ENCODE measurements around the gene SMARCD2.
"Not testable (repeated sequence)": the region's sequence is repeated elsewhere in the genome, so short reads cannot be mapped to it uniquely, and the experiment has no call there.

Gene SMARCD2

DNA sequence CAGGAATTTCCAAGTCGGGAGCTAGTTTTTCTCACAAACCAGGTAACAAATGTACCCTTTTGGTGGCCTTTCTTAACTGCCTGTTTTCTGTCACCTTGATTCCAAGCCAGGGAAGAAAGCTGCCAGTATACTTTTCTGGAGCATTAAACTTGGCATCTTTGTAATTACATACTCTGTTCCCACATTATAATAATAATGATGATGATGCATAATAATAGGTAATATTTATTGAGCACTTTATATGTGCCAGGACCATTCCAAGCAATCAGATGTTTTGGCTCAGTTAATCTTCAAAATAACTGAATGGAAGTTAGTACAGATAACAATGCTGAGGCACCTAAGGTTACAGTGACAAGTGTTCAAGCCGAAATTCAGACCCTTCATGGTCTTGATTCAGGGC is 26.4 kb downstream of the SMARCD2 start:
- DNase-seq (ENCODE audit: low read depth in 2 of 2, low spot score in 1 of 2) = no peak

DNA sequence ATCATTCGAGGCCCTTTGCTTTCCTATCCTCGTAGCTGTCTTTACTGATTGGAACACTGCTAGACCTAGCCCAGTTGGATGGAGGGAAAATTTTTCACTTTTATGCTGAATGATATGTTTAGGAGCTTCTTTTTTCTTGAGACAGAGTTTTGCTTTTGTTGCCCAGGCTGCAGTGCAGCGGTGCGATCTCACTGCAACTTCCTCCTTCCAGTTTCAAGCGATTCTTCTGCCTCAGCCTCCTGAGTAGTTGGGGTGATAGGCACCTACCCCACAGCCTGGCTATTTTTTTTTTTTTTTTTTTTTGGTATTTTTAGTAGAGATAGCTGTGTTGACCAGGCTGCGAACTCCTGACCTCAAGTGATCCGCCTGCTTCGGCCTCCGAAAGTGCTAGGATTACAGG is 32.5 kb downstream of the SMARCD2 start:
- DNase-seq (ENCODE audit: low read depth in 2 of 2, low spot score in 1 of 2) = no peak

DNA sequence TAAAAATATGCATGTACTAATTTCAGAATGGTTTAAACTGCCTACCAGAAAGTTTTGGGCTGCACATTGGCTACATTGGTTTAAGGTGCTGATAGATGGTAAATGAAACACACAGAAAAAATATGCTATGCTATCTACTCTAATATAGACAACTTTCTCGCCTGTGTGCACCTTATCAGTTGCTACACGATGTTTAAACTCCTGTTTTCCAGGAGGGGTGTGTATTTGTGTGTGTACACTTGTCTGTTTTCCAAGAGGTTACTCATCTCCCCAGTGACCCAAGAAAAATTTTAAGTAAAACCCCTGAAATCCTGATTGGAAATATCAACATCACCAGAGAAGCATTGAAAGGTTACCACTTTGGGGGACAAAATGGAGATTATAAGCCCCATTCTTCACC is 36.9 kb downstream of the SMARCD2 start:
- DNase-seq (ENCODE audit: low read depth in 2 of 2, low spot score in 1 of 2) = no peak

DNA sequence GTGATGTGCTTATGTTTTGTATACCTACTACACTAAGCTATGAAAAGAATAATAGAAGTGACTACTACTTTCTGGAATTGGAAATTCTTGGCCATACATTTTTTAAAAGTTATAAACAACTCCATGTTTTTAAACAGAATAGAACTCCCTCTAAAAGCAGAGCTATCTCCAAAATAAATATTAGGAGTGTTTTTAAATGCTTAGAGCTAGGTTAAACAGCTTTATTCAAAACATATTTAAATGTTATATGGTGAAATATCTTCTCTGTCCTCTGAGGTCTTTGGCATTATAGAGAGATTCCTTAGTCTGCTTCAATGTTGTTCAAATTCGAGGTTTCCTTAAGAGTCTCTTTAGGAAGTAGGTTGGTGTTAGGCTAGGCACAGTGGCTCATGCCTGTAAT is 38.2 kb downstream of the SMARCD2 start:
- no peak for DNase-seq (ENCODE audit: low read depth in 2 of 2, low spot score in 1 of 2)

DNA sequence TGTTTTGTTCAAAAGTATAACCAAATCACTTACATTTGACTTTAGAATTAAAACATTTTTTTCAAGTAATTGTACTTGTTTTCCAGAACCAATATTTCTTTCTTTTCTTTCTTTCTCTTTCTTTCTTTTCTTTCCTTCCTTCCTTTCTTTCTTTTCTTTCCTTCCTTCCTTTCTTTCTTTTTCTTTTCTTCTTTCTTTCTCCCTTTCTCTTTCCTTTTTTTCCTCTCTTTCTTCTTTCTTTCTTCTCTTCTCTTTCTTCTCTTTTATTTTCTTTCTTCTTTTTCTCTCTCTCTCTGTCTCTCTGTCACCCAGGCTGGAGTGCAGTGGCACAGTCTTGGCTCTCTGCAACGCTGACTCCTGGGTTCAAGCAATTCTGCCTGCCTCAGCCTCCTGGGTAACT is 41.7 kb downstream of the SMARCD2 start:
- DNase-seq (ENCODE audit: low read depth in 2 of 2, low spot score in 1 of 2) = no peak

DNA sequence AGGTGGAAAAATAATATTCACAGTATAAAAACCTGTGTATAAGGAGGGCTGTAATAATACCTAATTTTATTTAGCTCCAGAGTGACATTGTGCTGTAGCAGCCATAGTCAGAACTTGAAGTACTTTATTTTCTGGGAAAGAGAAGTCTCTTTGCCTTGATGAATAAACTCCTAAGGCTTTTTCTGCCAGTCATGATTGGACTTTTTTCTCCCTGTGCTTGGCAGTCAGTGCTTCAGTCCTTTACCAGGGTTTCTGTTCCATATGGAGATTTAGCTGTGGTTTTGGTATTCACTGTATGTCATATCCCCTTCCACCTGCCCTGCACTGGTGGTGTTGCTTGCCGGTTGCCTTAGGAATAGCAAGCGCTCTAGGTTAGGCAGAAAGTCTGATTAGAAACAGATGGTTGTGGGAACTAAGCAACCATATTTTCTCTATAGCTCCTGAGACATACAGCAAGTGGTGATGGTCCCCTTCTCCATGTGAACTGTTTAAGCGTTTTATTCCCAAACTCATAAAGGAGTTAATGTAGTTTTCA is 43.8 kb downstream of the SMARCD2 start:
- DNase-seq (ENCODE audit: low read depth in 2 of 2, low spot score in 1 of 2) = no peak

DNA sequence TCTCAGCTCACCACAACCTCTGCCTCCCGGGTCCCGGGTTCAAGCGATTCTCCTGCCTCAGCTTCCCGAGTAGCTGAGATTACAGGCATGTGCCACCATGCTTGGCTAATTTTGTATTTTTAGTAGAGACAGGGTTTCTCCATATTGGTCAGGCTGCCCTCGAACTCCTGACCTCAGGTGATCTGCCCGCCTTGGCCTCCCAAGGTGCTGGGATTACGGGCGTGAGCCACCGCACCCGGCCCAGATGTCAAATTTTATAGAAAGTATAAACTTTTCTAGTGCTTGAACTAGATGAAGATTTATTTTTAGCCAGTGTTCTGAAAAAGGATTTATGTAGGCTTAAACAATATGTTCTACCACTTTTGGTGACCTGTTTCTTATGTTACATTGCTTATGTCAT is 46.1 kb downstream of the SMARCD2 start:
- not testable (repeated sequence) for DNase-seq (ENCODE audit: low read depth in 2 of 2, low spot score in 1 of 2)

DNA sequence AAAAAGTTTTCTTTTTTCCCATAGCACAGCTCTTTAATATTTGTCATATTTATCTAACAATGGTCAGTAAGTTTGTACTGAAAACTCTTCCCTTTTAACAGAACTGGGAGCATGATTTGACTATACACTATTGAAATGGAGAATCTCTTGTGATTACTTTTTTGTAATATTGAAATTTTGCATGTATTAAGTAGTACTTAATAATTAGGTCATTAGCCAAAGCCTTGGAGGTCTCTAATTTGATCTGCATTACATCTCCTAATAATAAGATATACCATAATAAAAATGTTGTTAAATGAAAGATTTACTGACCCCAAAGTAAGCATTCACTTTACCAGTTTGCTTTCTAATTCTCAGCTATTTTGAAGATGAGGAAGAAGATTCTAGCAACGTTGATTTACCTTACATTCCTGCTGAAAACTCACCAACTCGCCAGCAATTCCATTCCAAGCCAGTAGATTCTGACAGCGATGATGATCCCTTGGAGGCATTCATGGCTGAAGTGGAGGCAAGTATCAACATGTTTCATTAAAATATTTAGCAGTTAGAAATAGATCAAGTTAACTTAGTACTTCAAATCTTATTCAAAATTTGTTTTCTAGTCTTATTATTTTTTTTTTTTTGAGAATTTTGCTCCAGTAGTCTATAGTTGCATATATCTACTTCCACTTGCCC is 50.3 kb downstream of the SMARCD2 start:
- no peak for DNase-seq (ENCODE audit: low read depth in 2 of 2, low spot score in 1 of 2)

DNA sequence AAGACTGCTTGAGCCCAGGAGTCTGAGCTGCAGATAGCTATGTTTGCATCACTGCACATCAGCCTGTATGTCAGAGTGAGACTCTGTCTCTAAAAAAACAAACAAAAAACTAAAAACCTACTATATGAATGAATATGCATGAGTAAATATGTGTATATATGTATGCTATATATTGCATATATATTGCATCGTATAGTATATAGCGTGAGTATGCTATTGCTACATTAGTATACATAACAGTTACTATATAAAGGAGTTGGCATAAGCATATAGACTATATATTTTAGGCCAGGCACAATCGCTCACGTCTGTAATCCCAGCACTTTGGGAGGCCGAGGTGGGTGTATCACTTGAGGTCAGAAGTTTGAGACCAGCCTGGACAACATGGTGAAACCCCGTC is 52.4 kb downstream of the SMARCD2 start:
- DNase-seq (ENCODE audit: low read depth in 2 of 2, low spot score in 1 of 2) = no peak

DNA sequence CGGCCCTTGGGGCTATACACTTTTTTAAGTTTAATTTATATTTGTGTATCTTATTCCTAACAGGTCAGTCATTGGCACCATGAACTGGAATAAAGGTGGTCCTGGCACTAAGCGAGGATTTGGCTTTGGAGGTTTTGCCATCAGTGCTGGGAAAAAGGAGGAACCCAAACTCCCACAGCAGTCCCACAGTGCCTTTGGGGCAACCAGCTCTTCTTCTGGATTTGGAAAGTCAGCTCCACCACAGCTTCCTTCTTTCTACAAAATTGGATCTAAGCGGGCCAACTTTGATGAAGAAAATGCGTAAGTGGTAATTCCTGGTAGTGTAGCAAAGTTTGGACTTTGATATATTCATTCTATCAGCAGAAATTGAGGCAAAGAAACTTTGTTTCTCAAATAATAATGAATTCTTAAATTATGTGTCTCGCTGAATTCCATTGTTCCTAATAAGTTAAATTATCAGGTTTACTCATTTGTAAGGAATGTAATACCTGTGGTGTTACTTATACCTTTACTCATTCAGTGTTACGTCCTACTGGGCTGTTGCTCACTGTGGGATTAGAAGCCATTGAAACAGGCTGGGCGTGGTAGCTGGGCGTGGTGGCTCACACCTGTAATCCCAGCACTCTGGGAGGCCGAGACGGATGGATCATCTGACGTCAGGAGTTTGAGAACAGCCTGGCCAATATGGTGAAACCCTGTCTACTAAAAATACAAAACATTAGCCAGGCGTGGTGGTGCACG is 55.3 kb downstream of the SMARCD2 start:
- no peak for DNase-seq (ENCODE audit: low read depth in 2 of 2, low spot score in 1 of 2)

DNA sequence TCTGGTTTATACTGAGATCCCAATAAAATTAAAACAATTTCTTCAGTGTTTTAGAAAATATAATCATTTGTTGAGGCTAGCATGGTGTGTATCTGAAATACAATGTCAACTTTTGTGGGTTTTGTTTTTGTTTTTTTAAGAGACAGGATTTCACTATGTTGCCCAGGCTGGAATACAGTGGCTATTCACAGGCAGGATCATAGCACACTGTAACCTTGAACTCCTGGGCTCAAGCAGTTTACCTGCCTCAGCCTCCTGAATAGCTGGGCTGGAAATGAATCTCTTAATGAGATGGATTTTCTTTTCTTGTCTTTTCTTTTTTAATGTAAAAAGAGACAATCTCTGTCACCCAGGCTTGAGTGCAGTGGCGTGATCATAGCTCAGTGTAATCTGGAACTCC is 56.4 kb downstream of the SMARCD2 start:
- DNase-seq (ENCODE audit: low read depth in 2 of 2, low spot score in 1 of 2) = no peak

DNA sequence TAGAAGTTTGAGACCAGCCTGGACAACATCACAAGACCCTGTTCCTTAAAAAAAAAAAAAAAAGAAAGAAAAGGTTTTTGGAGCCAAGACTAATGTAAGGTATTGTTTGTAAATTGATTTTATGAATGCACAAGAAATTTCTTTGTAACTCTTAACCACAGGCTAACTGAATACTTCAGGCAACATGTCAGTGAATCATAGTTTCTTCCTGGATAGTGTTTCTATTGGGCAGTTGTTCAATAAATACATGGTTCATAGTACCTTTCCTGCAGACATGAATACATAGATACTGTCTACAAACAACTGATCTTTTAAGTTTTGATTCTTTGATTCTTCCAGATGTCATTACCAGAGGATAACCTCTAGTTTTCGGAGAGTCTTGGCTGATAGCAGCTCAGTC is 56.9 kb downstream of the SMARCD2 start:
- no peak for DNase-seq (ENCODE audit: low read depth in 2 of 2, low spot score in 1 of 2)

DNA sequence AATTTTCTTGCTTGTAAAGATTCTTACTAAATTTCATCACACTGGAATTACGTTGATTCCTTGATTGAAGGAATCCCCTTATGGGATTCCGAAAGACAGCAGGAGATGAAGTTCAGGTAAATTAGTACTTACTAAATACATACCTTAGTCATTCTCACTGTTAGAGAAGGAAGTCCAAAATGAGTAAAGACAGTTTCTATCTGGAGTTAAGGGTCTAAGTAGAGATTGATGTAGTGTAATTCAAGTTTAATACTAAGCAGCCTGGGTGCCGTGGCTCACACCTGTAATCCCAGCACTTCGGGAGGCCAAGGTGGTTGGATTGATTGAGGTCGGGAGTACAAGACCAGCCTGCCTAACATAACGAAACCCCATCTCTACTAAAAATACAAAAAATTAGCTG is 59.0 kb downstream of the SMARCD2 start:
- DNase-seq (ENCODE audit: low read depth in 2 of 2, low spot score in 1 of 2) = no peak
